Measurements from ENCODE around the gene COL16A1. TPM values are rescaled to one million over a fixed set of nuclear protein-coding genes. Genes with fewer than 3 reads are reported as not detected.

COL16A1 gene
- total RNA-seq, 4 donors from 2014 or later: 79.7 to 128 (median 94.7) TPM

GRCh38 chr1:31669786-31670592, 33.8 kb downstream of the COL16A1 start:
- peak; percentile 84 to 92 for DNase-seq (ENCODE audit: low spot score in 2 of 2)
- 13 to 16% methylated on average over 30 of the region's 30 CpGs for WGBS, 2 donors
- intact Hi-C loops (cut with DNase I; ENCODE audit: low total_unique reads): no loop called here
- TF ChIP-seq CTCF (IDR thresholded peaks at IDR 0.05): no peak
- no peak for TF ChIP-seq POLR2A (IDR thresholded peaks at IDR 0.05)
- H3K4me3 ChIP-seq (ENCODE audit: low read depth, poor library complexity, severe bottlenecking): no peak overlapping the region

- intact Hi-C loops (cut with DNase I; ENCODE audit: low total_unique reads): no loop called here
- DNase-seq (ENCODE audit: low spot score in 2 of 2): no peak
- TF ChIP-seq CTCF (IDR thresholded peaks at IDR 0.05) (no peak), POLR2A (IDR thresholded peaks at IDR 0.05) (no peak)
- WGBS, 2 donors: 34 to 49% methylated on average over 7 of the region's 7 CpGs
- H3K4me3 ChIP-seq (ENCODE audit: low read depth, poor library complexity, severe bottlenecking): no peak overlapping the region
These were observed 34.4 kb downstream of the COL16A1 start for GRCh38 chr1:31669433-31669785.

- intact Hi-C loops (cut with DNase I; ENCODE audit: low total_unique reads): no loop called here
- no peak overlapping the region for H3K4me3 ChIP-seq (ENCODE audit: low read depth, poor library complexity, severe bottlenecking)
- TF ChIP-seq POLR2A (IDR thresholded peaks at IDR 0.05) (no peak), CTCF (IDR thresholded peaks at IDR 0.05) (no peak)
- no peak for DNase-seq (ENCODE audit: low spot score in 2 of 2)
- WGBS, 2 donors: 68 to 73% methylated on average over 11 of the region's 11 CpGs
These were observed 35.4 kb downstream of the COL16A1 start for GRCh38 chr1:31668303-31668883.

GRCh38 chr1:31667065-31667785, 36.6 kb downstream of the COL16A1 start:
- no peak overlapping the region for H3K4me3 ChIP-seq (ENCODE audit: low read depth, poor library complexity, severe bottlenecking)
- WGBS, 2 donors: 70 to 72% methylated on average over 17 to 19 of the region's 19 CpGs
- intact Hi-C loops (cut with DNase I; ENCODE audit: low total_unique reads): no loop called here
- DNase-seq (ENCODE audit: low spot score in 2 of 2): no peak
- TF ChIP-seq POLR2A (IDR thresholded peaks at IDR 0.05) (no peak), CTCF (IDR thresholded peaks at IDR 0.05) (no peak)

GRCh38 chr1:31666263-31666963, 37.4 kb downstream of the COL16A1 start:
- 37 to 40% methylated on average over 10 of the region's 10 CpGs for WGBS, 2 donors
- no peak overlapping the region for H3K4me3 ChIP-seq (ENCODE audit: low read depth, poor library complexity, severe bottlenecking)
- intact Hi-C loops (cut with DNase I; ENCODE audit: low total_unique reads): no loop called here
- no peak for TF ChIP-seq POLR2A (IDR thresholded peaks at IDR 0.05)
- TF ChIP-seq CTCF (IDR thresholded peaks at IDR 0.05): no peak
- peak in 1 of 2 donors; percentile 59 for DNase-seq (ENCODE audit: low spot score in 2 of 2)

Data from lower leg skin (tissue), 4 donors.